GM10266 (cell line): ENCODE data around the gene ERG.

Source experiments
- DNase-seq: peaks from one replicate; pipeline ENCODE4 v3.0.0; 2012; ENCODE audit errors: extremely low spot score
- TF ChIP-seq, protein P1 (sequence below): IDR thresholded peaks from 2 replicates; pipeline ENCODE4 v1.5.1; 2012; ENCODE audit warnings: mild to moderate bottlenecking, low read depth; ENCODE audit not compliant: control insufficient read depth, insufficient read depth; ENCODE audit errors: missing control alignments

ERG gene

DNA sequence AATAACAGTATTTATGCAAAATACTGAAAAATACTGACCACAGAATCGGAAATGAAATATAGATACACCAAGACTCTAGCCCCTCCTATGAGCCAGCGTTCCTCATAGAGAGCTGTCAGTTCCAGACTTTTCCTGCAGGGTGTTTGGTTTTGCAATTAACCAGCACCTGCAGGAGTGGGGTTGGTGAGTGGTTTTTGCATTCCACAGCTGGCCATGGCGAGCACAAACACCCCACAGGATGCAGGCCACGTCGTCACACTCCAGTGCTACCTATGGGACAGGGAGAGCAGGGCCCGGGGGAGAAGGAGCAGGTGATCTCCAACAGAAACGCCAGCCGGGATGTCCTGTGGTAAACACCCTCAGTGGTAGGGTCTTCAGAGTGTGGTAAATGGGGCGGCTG, 94.1 kb downstream of the ERG start:
- TF ChIP-seq, protein P1, sequence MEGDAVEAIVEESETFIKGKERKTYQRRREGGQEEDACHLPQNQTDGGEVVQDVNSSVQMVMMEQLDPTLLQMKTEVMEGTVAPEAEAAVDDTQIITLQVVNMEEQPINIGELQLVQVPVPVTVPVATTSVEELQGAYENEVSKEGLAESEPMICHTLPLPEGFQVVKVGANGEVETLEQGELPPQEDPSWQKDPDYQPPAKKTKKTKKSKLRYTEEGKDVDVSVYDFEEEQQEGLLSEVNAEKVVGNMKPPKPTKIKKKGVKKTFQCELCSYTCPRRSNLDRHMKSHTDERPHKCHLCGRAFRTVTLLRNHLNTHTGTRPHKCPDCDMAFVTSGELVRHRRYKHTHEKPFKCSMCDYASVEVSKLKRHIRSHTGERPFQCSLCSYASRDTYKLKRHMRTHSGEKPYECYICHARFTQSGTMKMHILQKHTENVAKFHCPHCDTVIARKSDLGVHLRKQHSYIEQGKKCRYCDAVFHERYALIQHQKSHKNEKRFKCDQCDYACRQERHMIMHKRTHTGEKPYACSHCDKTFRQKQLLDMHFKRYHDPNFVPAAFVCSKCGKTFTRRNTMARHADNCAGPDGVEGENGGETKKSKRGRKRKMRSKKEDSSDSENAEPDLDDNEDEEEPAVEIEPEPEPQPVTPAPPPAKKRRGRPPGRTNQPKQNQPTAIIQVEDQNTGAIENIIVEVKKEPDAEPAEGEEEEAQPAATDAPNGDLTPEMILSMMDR = no peak
- no peak for DNase-seq

DNA sequence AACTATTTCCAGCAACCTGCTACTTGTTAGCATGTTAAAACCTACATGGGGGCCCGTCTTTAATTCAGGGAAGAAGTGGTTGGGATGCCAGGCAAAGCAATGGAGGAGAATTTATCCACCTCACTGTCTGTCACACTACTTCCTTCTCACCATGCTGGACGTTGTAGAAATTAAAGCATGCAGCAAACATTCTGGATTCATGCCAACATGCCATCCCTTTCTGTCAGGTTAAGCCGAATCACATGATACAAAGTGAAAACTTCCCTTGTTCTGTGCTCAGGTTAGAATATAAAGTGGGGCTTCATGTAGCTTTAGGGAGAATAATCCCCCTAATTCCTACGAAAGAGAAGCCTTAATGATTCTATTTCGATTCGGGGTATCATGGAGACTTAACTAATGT, 95.5 kb downstream of the ERG start:
- DNase-seq = no peak
- TF ChIP-seq, protein P1 = no peak

DNA sequence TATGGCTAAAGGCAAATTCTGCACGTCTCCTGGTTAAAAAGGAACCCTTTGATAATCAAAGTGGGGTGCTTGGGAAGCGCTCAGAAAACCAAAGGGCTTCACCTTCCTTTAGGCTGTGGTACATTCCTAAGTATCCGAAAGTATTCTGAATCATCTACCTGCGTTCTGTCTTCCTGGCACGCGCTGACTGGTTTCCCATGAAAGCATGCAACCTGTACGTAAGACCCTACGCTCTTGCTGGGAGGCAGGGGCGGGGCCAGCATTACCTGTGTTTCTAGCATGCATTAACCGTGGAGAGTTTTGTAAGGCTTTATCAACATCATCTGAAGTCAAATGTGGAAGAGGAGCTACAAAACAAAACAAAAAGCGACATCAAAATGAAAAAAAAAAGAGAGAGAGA, 96.0 kb downstream of the ERG start:
- TF ChIP-seq, protein P1 = no peak
- DNase-seq = no peak

DNA sequence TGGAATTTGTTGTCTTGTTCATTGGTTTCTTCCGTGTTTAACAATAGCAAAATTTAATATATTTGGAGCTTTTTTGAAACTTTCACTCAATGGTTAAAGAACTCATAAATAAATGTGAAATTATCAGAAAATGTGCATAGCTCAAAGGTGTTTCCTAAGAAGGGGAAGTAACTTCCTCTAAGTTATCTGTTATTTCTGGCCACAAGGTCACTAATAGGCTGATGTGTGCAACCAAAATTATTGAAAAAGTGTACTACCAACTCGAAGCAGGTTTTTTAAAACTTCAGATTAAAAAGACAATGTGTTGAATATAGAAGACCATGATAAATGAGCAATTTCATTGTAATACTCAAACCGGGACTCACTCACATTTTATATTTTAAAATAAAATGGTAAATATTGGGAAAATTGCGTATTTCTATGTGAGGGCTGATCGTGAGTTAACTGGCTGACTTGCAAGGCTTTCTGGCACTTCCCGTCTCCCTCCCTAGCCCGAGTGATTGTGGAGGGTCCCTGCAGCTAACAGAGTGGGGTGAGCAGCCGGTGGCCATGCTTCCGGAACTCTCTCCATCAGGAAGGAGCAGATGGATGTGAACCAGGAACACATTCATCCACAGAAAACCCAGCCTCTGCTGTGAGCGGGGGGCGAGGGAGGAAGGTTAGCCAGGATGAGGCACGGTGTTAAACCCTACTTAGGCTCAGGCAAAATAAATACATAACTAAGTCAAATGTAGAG, 96.9 kb downstream of the ERG start:
- no peak for DNase-seq
- TF ChIP-seq, protein P1 = no peak

DNA sequence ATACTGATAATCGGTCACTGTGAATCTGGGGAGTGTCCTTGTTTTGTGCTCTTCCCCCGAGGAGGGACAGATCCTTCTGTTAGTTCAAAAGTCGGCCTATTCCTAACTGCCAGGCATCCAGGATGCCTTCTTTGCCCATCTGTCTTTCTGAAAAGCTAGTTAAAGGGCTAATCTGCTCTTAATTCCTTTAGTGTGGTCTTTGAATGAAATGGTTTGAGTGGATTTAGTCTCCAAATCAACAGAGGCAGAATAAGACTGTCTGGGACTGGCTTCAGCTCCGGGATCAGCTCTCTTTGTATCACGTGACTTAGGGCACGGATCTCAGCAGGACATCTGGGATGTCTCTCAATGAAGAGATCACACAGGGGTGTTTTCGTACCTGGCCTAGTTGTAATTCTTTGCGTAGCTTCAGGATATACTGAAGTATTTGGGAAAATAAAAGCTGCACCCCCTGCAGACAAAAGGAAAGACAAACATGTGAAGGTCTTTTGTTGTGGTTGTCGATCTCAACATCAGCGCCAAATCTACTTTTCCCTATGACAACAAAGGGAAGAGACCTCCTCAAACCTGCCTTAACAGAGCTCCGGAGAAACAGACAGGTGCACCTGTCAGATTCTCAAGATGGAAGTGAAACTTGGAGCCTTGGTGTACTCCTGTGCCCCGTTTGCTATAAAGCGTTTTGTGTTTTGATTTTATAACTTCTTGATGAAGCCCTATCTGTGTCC, 97.9 kb downstream of the ERG start:
- TF ChIP-seq, protein P1 = no peak
- no peak for DNase-seq

DNA sequence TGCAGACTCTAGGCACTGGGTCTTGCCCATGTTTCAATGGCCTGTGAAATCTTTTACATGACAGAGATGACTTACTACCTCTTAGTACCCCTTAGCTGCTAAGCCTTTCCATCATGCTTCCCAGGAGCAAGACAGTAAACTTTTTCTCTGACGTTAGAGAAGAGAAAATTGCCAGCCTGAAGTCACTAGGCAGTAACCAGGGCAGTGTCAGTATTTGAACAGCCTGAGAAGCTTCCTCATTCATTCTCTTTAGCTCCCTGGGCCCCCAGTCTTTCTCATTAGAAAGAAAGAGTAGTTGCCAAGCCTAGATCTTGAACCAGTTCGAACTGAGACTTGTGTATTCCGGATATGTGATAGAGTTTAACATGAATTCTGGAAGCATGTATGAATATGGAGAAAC, 99.2 kb downstream of the ERG start:
- no peak for DNase-seq
- TF ChIP-seq, protein P1 = no peak

DNA sequence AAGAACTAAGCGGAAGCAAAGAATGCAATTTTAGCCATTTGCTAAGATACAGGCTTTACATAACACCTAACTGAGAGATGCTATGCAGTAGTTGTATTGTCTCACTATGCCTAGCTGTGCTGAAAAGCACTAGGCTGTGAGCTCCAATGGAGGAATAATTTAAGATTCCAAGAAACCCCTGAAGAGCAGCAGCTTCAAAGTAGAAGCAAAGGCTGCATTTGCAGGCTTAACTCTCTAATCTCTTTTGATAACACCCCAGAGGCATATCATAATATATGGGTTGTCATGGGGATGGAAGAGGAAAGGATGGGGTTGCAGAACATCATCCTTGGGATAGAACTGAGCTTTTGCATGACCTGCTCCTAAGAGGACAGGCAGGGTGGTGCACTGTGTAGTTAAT, 102.0 kb downstream of the ERG start:
- no peak for DNase-seq

More for the DNA sequence above, 102.0 kb downstream of the ERG start:
- TF ChIP-seq, protein P1 = no peak
